ENCODE data around the gene PDE10A.

Gene PDE10A

GRCh38 chr6:165390475-165390874, 272.6 kb downstream of the PDE10A start:
- DNase-seq (ENCODE audit: low read depth) = no peak

- DNase-seq (ENCODE audit: low read depth) = no peak
These were observed 273.5 kb downstream of the PDE10A start for GRCh38 chr6:165389534-165389933.

GRCh38 chr6:165383323-165383722, 279.7 kb downstream of the PDE10A start:
- no peak for DNase-seq (ENCODE audit: low read depth)

- DNase-seq (ENCODE audit: low read depth) = no peak
These were observed 286.9 kb downstream of the PDE10A start for GRCh38 chr6:165376100-165376499.

- DNase-seq (ENCODE audit: low read depth) = no peak
These were observed 297.7 kb downstream of the PDE10A start for GRCh38 chr6:165365371-165365770.

GRCh38 chr6:165345700-165346099, 317.3 kb downstream of the PDE10A start:
- DNase-seq (ENCODE audit: low read depth) = no peak

- DNase-seq (ENCODE audit: low read depth) = no peak
These were observed 322.5 kb downstream of the PDE10A start for GRCh38 chr6:165340532-165340931.

- DNase-seq (ENCODE audit: low read depth) = no peak
These were observed 337.4 kb downstream of the PDE10A start for GRCh38 chr6:165325609-165326008.

GRCh38 chr6:165321555-165322145, 341.4 kb downstream of the PDE10A start:
- no peak for DNase-seq (ENCODE audit: low read depth)

- no peak for DNase-seq (ENCODE audit: low read depth)
These were observed 341.9 kb downstream of the PDE10A start for GRCh38 chr6:165321150-165321549.

GRCh38 chr6:165317723-165318122, 345.3 kb downstream of the PDE10A start:
- no peak for DNase-seq (ENCODE audit: low read depth)

- DNase-seq (ENCODE audit: low read depth) = no peak
These were observed 353.9 kb downstream of the PDE10A start, which contains the start of gene C6orf118 for GRCh38 chr6:165308926-165309731. Gene C6orf118, minus strand, starts transcription at chr6:165309605. Its CDS starts 19 bp downstream, at chr6:165309586.

GRCh38 chr6:165306955-165307354, 356.1 kb downstream of the PDE10A start:
- no peak for DNase-seq (ENCODE audit: low read depth)

- DNase-seq (ENCODE audit: low read depth) = no peak
These were observed 361.4 kb downstream of the PDE10A start for GRCh38 chr6:165301372-165302246.

- no peak for DNase-seq (ENCODE audit: low read depth)
These were observed 362.6 kb downstream of the PDE10A start for GRCh38 chr6:165300422-165300936.

GRCh38 chr6:165298875-165299274, 364.2 kb downstream of the PDE10A start:
- no peak for DNase-seq (ENCODE audit: low read depth)

GRCh38 chr6:165298402-165298801, 364.6 kb downstream of the PDE10A start:
- no peak for DNase-seq (ENCODE audit: low read depth)

GRCh38 chr6:165292657-165293056, 370.4 kb downstream of the PDE10A start:
- DNase-seq (ENCODE audit: low read depth) = no peak

Measured in stimulated activated CD8-positive, alpha-beta memory T cell treated with anti-CD3 and anti-CD28 coated beads, Interleukin-7, amount 100 ng/mL, for 24 hours (primary cell).